ENCODE results near the gene DNAJC24. TPM values are rescaled to one million over a fixed set of nuclear protein-coding genes. Genes with fewer than 3 reads are reported as not detected.
A peak's percentile ranks its signal among the peaks of the same experiment; 100 is the strongest.
"Not testable (repeated sequence)": the region's sequence is repeated elsewhere in the genome, so short reads cannot be mapped to it uniquely, and the experiment has no call there.

DNAJC24 gene
- total RNA-seq: 21.2 and 26.3 TPM in 2 replicates

GRCh38 chr11:31369348-31370329, at the start of gene DNAJC24, which contains the start of gene DCDC1:
Gene DNAJC24 (plus strand): TSS chr11:31369860. CDS start chr11:31370749, 889 bp downstream.
Gene DCDC1 (minus strand): TSS chr11:31369739. CDS start chr11:31328280, 41,459 bp downstream.
- CTCF ChIA-PET: no interaction called here
- H3K4me1 Mint-ChIP-seq: peaks cover 33% of the 10 kb centered on the region

GRCh38 chr11:31321494-31321893, 48.2 kb upstream of the DNAJC24 start:
- H3K4me1 Mint-ChIP-seq; H3K36me3 Mint-ChIP-seq (ENCODE audit: low read depth); ATAC-seq (ENCODE audit: low read depth); H3K27me3 Mint-ChIP-seq; POLR2A ChIA-PET; intact Hi-C loops (cut with micrococcal nuclease); H3K9me3 Mint-ChIP-seq; H3K27ac Mint-ChIP-seq; DNase-seq; CTCF ChIA-PET; H3K4me3 Mint-ChIP-seq: not testable (repeated sequence)

More at GRCh38 chr11:31369348-31370329, at the start of gene DNAJC24, which contains the start of gene DCDC1:
- no peak for TF ChIP-seq CTCF (IDR thresholded peaks at IDR 0.05)
- peak; percentile 86 for DNase-seq
- Mint-ChIP-seq H3K9me3 (no peaks in the 10 kb centered on the region), H3K4me3 (peak within 1 kb of the TSS; percentile 97), H3K36me3 (ENCODE audit: low read depth) (peaks cover 25% of the 10 kb centered on the region), H3K27ac (peak within 1 kb of the TSS; percentile 93), H3K27me3 (peaks cover 12% of the 10 kb centered on the region)
- POLR2A ChIA-PET: interaction anchor here (0.9 to 1.0 kb wide), 2 partner anchors 721 to 1047 kb away, joined by 3 to 4 read pairs; partner anchors contain the start of gene ARL14EP
- intact Hi-C loops (cut with micrococcal nuclease): loop anchor here (1.0 to 10.0 kb wide), 5 partner anchors 140 to 1213 kb away; partner anchors contain the start of genes ARL14EP, EIF3M, ELP4 and IMMP1L
- ATAC-seq (ENCODE audit: low read depth): peak; percentile 98

- ChIA-PET POLR2A (no interaction called here), CTCF (no interaction called here)
- Mint-ChIP-seq H3K4me3 (no peak overlapping the region), H3K27me3 (peaks cover 2% of the 10 kb centered on the region), H3K36me3 (ENCODE audit: low read depth) (no peaks in the 10 kb centered on the region), H3K4me1 (no peaks in the 10 kb centered on the region), H3K9me3 (no peaks in the 10 kb centered on the region), H3K27ac (no peak overlapping the region)
- TF ChIP-seq CTCF (IDR thresholded peaks at IDR 0.05): no peak
- no peak for ATAC-seq (ENCODE audit: low read depth)
- DNase-seq: no peak
- intact Hi-C loops (cut with micrococcal nuclease): no loop called here
These were observed 46.5 kb upstream of the DNAJC24 start for GRCh38 chr11:31323145-31323544.

DNA sequence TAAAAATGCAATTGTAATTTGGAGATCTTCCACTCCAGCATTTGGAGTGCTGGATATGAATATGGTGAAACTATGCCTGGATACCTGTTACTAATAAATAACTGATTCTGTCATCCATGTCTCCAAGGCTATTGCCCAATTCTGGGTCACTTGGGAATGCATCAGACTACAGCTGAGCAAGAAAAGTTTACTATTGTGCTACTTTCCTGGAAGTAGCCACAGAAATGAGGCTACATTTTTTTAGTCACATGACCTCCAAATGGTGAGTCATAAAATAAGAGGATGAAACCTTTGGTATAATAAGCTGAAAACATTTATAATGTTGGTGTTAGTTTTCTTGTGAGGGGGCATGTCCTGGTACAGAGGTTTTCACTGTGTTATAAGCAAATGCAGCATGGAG, 44.5 kb upstream of the DNAJC24 start:
- H3K9me3 Mint-ChIP-seq: no peaks in the 10 kb centered on the region
- no peak for TF ChIP-seq CTCF (IDR thresholded peaks at IDR 0.05)
- H3K36me3 Mint-ChIP-seq (ENCODE audit: low read depth): no peaks in the 10 kb centered on the region
- no peaks in the 10 kb centered on the region for H3K4me1 Mint-ChIP-seq
- no peak overlapping the region for H3K4me3 Mint-ChIP-seq
- ChIA-PET POLR2A (no interaction called here), CTCF (no interaction called here)
- ATAC-seq (ENCODE audit: low read depth) (no peak), DNase-seq (no peak)
- peaks cover 2% of the 10 kb centered on the region for H3K27me3 Mint-ChIP-seq
- intact Hi-C loops (cut with micrococcal nuclease): no loop called here
- no peak overlapping the region for H3K27ac Mint-ChIP-seq

DNA sequence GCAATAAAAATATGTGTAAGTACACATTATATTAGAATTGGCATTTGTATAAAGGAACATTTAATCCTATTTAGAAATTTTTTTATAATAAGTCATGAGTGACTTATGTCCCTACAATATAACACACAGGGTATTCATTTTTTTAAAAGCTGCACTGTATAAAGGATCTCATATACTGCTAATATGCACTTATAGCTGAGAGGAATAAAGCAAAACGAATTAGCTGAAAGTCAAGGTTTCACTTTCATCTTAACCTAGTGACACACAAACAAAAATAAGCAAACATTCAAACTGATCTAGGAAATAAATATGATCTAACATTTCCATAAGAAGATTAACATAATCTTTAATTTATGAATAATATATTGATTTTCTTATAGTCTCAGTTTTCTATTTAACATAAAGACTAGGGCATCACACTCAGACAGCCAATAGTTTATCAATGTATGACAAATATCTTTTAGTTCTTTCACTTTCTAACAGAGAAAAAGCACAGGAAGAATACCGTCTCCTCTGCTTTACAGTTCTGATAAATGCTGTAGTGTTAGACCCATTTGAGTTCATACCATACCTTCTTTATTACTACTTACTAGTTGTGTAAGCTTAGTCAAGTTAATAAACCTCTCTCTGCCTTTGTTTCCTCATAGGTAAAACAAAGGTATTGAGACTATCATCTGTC, 43.1 kb upstream of the DNAJC24 start:
- CTCF ChIA-PET: no interaction called here
- peaks cover 5% of the 10 kb centered on the region for H3K9me3 Mint-ChIP-seq
- H3K4me3 Mint-ChIP-seq: no peak overlapping the region
- no peaks in the 10 kb centered on the region for H3K36me3 Mint-ChIP-seq (ENCODE audit: low read depth)
- TF ChIP-seq CTCF (IDR thresholded peaks at IDR 0.05): no peak
- intact Hi-C loops (cut with micrococcal nuclease): no loop called here
- H3K4me1 Mint-ChIP-seq: no peaks in the 10 kb centered on the region
- DNase-seq (no peak), ATAC-seq (ENCODE audit: low read depth) (no peak)
- H3K27ac Mint-ChIP-seq: no peak overlapping the region
- peaks cover 2% of the 10 kb centered on the region for H3K27me3 Mint-ChIP-seq
- POLR2A ChIA-PET: no interaction called here
